NK-92 (cell line): ENCODE results near the gene GGCT.

ENCODE experiments used
- DNase-seq: peaks from one replicate; lab custom pipeline; 2025; ENCODE audit not compliant: unreplicated experiment; lab: John Stamatoyannopoulos, UW

Gene GGCT

DNA sequence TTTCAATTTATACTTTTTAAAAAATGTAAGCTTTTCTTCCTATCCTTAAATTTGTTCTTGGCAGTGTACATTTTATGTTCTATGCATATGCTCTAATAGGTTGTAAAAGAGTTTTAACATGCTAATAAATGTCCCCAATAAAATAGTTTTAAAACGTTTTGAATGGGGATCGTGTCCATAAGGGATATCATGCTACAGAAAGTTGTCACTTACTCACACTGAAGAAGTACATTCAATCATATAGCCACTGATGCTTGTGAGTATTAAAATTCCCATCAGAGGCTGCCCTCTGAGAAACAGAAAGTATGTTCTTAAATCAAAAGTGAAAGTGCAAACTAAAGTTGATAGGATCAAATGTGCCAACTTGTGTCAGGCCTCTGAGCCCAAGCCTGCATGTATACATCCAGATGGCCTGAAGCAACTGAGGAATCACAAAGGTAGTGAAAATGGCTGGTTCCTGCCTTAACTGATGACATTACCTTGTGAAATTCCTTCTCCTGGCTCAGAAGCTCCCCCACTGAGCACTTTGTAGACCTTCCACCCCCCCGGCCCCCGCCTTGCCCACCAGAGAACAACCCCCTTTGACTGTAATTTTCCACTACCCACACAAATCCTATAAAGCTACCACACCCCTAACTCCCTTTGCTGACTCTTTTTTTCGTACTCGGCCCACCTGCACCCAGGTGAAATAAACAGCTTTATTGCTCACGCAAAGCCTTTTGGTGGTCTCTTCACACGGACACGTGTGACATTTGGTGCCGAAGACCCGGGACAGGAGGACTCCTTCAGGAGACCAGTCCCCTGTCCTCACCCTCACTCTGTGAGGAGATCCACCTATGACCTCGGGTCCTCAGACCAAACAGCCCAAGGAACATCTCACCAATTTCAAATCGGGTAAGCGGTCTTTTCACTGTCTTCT lies 25.2 kb downstream of the GGCT start:
- no peak for DNase-seq

DNA sequence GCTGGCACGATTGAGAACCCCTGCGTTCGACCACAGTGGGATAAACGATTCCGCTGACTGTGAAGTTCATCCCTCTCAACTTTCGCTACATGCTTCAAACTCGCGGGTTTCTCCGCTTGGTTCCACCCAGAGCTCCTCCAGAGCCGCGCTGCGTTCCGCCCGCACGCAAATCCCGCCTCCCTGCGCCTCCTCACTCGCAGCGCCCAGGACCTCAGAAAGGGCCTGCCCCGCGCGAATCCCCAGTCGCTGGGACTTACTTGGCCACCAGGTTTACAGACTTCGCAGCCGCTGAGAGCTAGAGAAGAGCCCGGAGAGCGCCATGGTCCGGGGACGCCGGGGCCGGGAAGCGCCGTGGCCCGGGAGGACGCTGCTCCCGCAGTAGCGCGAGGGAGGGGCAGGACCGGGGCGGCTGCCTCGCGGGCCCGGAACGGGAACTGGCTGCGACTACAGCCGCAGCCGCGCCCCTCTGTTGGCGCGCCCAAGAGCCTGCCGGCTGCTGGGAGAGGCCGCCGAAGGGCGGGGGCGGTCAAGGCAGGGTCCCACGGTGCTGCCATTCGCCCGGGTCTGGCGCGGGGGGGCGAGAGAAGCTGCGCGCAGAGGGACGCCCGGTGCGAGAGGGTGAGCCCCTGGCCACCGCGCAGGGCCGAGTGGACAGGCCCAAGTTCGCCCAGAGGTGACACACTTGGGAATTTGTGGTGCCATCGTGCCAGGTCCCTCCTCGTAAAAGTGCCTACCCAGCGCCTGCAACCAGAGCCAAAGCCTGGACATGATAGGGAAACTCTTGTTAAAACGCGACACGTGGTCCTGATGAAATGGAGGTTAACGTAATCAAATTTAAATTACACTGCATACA lies 26.1 kb downstream of the GGCT start, which contains the start of gene NOD1:
TSS of gene NOD1 (minus strand) at position 436 of the 853 bp plus-strand sequence. CDS start 21,863 bp downstream, outside the sequence.
- no peak for DNase-seq

DNA sequence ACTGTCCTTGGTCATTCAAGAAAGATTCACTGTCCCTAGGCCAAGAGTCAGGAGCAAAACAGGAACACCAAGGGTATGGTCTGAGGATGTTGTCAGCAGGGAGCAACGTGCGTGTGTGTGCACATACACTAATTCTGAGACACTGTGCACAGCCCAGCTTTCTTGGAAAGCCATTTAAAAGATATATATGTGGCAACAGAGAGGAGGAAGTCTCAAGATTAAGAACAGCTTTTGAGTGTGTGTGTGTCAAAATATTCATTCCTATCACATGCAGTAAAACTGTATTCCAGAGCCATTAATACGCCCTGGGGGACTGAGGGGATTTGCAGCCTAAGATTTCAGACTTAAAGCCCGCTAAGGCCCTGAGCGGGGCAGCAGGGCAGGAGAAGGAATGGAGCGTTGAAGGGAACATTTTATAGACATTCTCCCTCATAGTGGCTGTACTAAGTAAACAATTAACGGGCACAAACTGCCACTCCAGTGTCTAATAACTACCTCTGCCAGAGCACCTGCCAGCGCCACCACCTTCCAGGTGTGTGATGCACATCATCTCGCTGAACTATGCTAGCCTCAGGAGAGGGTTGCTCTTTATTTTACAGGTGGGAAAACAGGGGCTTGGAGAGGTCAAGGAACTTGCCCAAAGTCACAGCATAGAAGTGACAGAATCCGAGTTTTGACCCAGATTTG lies 28.0 kb downstream of the GGCT start:
- DNase-seq = no peak

GRCh38 chr7:30475580-30475979 lies 29.0 kb downstream of the GGCT start:
- DNase-seq = no peak

DNA sequence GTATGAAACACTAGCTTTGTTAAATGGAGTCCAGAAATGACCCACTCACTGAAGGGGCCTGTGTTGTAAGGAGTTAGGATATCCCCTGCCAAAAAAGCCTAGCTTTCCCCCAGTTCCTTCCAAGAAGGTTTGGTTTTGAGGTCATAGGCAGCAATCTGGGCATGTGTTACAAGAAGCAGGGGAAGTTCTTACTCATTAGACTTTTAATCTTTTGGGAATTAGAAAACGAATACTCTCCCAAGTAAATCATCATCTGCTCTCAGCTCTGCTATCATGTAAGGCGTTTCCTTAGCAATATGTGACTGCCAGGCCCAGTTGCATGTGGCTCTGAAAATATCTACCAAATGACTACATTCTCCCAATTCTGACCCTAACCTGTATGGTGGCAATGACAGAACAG lies 29.7 kb downstream of the GGCT start:
- no peak for DNase-seq

DNA sequence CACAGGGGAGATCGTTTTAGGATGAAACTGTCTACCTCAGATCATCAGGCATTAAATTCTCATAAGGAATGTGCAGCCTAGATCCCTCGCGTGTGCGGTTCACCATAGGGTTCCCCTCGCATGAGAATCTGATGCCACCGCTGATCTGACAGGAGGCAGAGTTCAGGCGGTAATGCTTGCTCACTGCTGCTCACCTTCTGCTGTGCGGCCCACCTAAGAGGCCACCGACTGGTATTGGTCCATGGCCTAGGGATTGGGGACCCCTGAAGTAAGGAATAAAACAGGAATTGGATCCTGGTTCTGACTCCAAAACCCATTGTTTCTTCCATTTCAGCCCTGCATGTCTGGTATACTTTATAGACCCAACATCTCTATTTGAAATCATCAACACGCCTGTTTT lies 30.1 kb downstream of the GGCT start:
- no peak for DNase-seq

DNA sequence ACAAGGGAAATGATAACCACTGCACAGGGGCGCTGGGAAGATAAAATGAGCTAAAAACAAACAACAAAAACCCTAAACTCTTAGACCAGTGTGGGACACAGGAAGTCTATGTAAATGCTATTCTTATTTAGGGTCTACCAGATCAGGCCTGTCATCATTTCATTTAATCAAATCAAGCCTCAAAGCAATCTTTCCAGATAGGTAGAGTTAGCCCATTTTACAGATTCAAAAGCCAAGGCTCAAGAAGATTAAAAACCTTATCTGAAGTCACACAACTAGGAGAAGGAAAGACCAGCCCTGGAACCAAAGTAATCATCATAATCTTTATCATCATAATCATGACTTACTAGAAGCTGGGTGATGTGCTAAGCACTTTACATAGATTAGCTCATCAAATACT lies 30.7 kb downstream of the GGCT start:
- no peak for DNase-seq

DNA sequence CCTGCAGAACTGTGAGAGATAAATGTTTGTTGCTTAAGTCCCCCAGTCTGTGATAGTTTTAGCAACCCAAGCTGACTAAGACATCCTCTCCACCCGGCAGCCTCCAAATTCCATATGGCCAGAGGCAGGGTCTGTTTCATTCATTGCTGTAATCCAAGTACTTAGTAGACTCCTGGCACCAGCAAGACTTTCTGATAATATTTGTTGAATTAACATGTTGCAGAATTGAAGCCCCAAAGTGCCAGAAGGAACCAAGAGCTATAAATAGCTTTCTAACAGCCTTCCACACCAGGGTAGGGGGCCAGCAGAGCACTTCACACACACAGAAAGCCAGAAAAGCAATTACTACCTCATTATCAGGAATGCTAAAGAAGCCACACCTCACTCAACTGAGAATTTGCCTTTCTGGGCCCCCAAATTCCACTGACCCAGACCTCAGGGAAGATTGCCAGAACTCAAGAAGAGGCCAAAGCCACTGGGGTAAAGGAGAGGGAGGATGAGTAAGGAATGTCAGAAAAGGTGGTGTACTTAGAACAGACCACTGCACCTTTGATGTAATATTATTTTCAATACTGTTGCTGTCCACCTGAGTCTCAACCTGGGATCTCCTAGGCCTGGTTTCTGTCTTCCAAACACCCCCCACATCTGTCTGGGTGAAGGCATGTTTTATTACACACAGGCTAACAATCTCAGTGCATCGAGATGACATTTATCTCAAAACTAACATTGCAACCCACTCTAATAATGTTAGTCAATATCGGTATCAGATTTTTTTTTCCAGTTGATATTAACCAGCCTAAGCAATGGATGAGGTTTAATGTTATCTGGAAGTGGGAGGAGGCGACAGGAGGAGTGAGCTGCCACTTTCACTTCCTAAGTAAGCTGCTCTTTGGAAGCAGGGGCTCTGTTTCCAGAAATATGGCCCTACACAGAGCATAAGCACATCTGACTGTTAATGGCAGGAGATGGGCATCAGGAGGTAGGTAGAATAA lies 31.5 kb downstream of the GGCT start:
- no peak for DNase-seq

- no peak for DNase-seq
Measured at GRCh38 chr7:30472081-30472783, 32.4 kb downstream of the GGCT start.

GRCh38 chr7:30471205-30471604 lies 33.4 kb downstream of the GGCT start:
- no peak for DNase-seq

DNA sequence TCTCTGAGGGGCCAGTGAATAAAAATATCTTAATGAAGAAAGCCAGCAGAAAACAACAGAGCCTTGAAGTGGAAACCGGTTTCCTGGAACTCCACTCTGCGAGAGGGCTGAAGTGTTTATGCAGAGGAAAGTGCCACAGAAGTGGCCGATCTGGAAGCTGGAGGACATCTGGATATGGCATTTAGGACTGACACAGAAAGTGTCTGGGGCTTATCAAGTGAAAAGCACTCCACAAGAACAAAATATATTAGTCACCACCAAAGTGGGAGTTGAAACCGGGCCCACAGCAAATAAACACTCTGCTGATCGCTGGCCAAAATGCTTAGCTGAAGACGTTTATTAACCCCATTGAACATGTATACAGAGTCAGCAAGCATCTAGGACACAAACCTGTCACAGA lies 33.9 kb downstream of the GGCT start:
- no peak for DNase-seq

- DNase-seq = no peak
Measured at GRCh38 chr7:30470163-30470770, 34.4 kb downstream of the GGCT start.

DNA sequence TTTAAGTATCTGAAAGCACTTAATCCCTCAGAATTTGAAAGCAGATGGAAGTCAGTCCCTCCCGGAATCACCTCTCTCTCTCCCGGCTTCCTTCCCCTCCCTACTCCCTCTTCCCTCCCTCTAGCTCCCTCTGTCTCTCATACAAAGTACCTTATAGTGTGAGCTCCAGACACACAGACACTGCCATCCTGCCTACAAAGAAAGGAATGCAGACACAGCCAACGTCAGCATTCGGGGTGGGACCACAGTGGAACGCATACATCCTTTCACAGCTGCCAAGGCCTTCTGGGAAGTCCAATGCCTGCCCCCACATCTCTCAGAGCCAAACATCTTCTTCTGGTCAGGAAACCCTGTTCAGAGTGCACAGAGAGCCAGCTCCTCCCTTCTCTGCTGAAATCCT lies 35.3 kb downstream of the GGCT start:
- DNase-seq = no peak

- DNase-seq = no peak
Measured at GRCh38 chr7:30468791-30469190, 35.8 kb downstream of the GGCT start.

- DNase-seq = no peak
Measured at GRCh38 chr7:30468041-30468440, 36.6 kb downstream of the GGCT start.

DNA sequence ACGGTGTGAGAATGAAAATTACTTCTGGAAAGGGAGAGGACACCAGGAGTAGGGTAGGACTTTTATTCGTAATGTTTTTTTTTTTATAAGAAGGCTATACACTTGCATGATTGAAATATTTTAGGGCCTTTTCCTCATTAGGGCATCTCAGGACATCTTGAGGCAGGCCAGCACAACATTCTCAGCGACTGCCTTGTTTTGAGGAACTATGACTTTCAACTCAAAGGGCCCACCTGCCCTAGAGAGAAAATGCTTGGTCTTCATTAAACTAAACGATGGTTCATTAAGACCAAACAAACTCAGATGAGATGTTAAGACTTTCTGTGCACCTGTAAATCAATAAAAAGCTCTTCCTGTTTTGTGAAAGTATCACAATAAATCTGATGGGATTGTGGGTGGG lies 37.4 kb downstream of the GGCT start:
- no peak for DNase-seq

DNA sequence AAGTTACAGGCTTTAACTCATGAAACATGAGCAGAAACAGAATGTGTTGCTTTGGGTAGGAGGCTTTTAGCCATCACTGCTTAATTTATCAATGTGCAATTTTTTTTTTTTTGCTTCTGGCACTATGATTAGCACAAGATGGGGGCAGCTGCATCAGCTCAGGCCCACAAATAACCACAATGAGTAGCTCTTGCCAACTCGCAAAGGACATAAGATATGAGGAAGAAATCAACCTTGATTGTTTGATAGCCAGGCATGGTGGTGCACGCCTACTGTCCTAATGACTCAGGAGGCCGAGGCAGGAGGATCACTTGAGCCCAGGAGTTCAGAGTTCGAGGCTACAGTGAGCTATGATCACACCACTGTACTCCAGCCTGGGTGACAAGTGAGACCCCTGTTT lies 38.4 kb downstream of the GGCT start:
- DNase-seq = no peak

DNA sequence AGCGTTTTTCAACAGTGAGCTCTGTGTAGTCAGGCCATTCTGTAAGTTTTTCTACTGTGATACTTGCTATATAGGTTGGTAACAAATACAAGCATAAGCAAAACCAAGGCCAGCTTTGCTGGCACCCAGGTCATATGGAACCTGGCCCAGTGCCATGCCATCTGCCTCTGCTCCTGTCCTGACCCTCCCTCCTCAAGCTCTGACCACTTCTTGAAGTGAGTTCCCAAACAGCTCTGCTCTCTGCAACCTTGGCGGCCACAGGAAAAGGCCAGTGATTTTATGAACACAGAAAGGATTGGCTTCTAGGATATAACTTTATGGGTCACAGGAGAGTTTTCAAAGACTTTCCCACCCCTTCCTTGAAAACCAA lies 38.8 kb downstream of the GGCT start:
- no peak for DNase-seq
